ENCODE measurements around the gene SFXN4.

- no peak for TF ChIP-seq TOX (CRISPR knock-in tag; IDR thresholded peaks at IDR 0.05; ENCODE audit: borderline replicate concordance)
- no peak for TF ChIP-seq PATZ1 (CRISPR knock-in tag; IDR thresholded peaks at IDR 0.05; ENCODE audit: borderline replicate concordance)
These were observed 25.7 kb upstream of the SFXN4 start for GRCh38 chr10:119190954-119191785.
